LNCaP clone FGC (cell line): ENCODE results near the gene KIR2DL4.

Experiments
- DNase-seq: peaks from one replicate; pipeline ENCODE4 v3.0.0-alpha.2; 2011; ENCODE audit warnings: low read depth
- H3K4me3 ChIP-seq: 2 replicates; pipeline ENCODE4 v1.5.1; 2011; ENCODE audit warnings: mild to moderate bottlenecking, low read depth, low read length, control low read depth
- CTCF ChIP-seq: IDR thresholded peaks from 2 replicates; pipeline ENCODE4 v1.5.1; 2012; ENCODE audit warnings: mild to moderate bottlenecking; ENCODE audit not compliant: control insufficient read depth, insufficient read depth; ENCODE audit errors: extremely low read depth

KIR2DL4 gene

GRCh38 chr19:54790711-54791110 is 12.7 kb upstream of the KIR2DL4 start:
- TF ChIP-seq CTCF = no peak
- no peak overlapping the region for H3K4me3 ChIP-seq
- no peak for DNase-seq

GRCh38 chr19:54791476-54791875 is 11.9 kb upstream of the KIR2DL4 start:
- no peak overlapping the region for H3K4me3 ChIP-seq
- no peak for TF ChIP-seq CTCF
- no peak for DNase-seq

GRCh38 chr19:54792814-54793213 is 10.6 kb upstream of the KIR2DL4 start:
- no peak for TF ChIP-seq CTCF
- no peak for DNase-seq
- peak overlapping the region; percentile 30; the same call in 1 of the 2 replicates for H3K4me3 ChIP-seq

GRCh38 chr19:54795758-54796157 is 7.7 kb upstream of the KIR2DL4 start:
- no peak for TF ChIP-seq CTCF
- DNase-seq = no peak
- H3K4me3 ChIP-seq = no peak overlapping the region

- no peak for TF ChIP-seq CTCF
- DNase-seq = no peak
- no peak overlapping the region for H3K4me3 ChIP-seq
Measured at GRCh38 chr19:54804101-54804500, 691 bp downstream of the KIR2DL4 start.

GRCh38 chr19:54804571-54804970 is 1.2 kb downstream of the KIR2DL4 start:
- no peak for DNase-seq
- TF ChIP-seq CTCF = no peak
- no peak overlapping the region for H3K4me3 ChIP-seq

GRCh38 chr19:54805665-54806515 is 2.5 kb downstream of the KIR2DL4 start:
- no peak for TF ChIP-seq CTCF
- no peak for DNase-seq
- no peak overlapping the region for H3K4me3 ChIP-seq
